HG02623 (cell line): Measurements from ENCODE around the gene POU6F2.
"Not testable (repeated sequence)": the region's sequence is repeated elsewhere in the genome, so short reads cannot be mapped to it uniquely, and the experiment has no call there.

Source experiments
- ATAC-seq: cut with Tn5 transposase; IDR thresholded peaks from one replicate; pipeline ENCODE4 v1.9.1; 2021; ENCODE audit warnings: moderate library complexity; ENCODE audit not compliant: unreplicated experiment

Gene POU6F2

GRCh38 chr7:39341083-39341482 is 363.4 kb downstream of the POU6F2 start:
- no peak for ATAC-seq

GRCh38 chr7:39342763-39343162 is 365.1 kb downstream of the POU6F2 start:
- no peak for ATAC-seq

- no peak for ATAC-seq
These were observed 371.9 kb downstream of the POU6F2 start for GRCh38 chr7:39349452-39350123.

- ATAC-seq: no peak
These were observed 376.1 kb downstream of the POU6F2 start for GRCh38 chr7:39353615-39354376.

GRCh38 chr7:39355664-39356063 is 378.0 kb downstream of the POU6F2 start:
- ATAC-seq: no peak

DNA sequence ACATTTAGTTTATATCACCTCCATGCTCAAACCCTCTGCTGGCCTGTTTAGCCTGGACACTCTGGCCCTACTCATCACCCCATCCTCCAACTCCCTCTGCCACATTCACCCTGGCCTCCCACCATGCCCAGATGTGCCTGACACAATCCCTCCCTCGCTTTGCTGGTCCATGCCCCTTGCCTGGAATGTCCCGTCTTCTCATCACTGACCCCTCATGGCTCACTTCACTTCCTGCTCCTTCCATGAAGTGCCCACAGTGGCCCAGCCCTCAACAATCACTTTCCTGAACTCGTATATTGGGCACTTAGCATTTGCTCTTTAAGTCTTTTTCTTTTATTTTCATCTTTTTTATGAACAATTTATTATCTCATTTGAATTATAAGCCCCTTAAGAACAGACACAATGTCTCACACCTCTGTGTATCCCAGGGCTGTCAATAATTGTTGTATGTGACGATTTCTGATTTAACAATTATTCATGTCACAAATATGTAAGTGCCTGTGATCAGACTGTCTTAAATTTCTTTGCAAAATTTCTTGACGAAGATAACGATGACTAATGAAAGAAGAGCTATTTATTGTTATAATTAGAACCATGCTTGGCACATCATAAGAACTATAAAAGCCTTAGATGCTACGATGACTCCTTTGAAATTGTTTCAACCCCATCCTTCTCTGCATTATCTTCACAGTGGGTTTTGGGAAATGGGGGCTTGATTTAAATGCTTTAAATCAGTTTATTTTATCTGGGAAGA is 378.6 kb downstream of the POU6F2 start:
- no peak for ATAC-seq

GRCh38 chr7:39357648-39358047 is 379.9 kb downstream of the POU6F2 start:
- ATAC-seq: no peak

- ATAC-seq: no peak
These were observed 382.3 kb downstream of the POU6F2 start for GRCh38 chr7:39360038-39360437.

DNA sequence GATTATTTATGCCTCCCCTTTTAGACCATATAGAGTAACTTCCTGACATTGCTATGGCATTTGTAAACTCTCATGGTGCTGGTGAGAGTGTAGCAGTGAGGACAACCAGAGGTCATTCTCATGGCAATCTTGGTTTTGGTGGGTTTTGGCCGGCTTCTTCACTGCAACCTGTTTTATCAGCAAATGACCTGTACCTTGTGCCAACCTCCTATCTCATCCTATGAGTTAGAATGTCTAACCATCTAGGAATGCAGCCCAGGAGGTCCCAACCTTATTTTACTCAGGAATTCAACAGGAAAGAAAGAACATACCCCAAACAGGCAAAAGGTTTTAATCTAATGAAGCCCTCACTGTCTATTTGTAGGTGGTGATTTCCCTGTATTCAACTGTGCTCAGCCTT is 383.1 kb downstream of the POU6F2 start:
- no peak for ATAC-seq

DNA sequence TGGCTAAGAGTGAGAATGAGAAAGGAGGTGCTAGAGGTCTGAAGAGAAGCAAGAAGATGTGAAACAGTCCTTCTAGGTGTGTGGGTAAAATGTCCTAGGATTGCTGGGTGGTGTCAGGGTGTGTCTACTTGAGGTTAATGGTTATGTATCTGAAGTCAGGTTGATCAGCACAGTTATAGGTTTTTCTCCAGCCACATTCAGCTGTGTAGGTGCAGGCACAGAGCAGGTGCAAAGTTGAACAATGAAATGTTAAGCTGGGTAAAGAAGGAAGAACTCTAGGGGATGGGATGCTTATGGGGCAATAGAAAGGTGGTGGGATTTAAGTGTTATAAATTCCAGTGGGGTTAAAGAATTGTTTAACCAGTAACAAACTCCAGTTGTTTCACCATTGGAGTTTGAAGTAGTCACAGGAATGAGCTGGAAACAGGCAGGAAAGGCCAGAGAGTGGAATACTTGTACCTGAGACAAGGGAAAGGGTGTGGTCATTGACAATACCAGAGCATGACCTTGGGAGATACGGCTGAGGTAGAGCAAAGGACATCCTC is 388.1 kb downstream of the POU6F2 start:
- ATAC-seq: no peak

- no peak for ATAC-seq
These were observed 389.7 kb downstream of the POU6F2 start for GRCh38 chr7:39367451-39367850.

DNA sequence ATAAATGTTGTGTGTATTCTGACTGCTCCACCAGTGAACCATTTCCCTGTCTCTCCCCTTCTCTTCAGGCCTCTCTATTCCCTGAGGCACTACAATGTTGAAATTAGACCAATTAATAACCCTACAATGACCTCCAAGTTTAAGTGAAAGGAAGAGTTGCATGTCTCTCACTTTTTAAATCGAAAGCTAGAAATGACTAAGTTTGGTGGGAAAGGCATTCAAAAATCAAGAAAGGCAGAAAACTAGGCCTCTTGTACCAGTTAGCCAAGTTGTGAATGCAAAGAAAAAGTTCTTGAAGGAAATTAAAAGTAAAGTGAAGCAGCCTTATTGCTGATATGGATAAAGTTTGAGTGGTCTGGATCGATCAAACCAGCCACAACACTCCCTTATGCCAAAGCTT is 390.2 kb downstream of the POU6F2 start:
- ATAC-seq: no peak

- ATAC-seq: no peak
These were observed 394.7 kb downstream of the POU6F2 start for GRCh38 chr7:39372383-39372782.

DNA sequence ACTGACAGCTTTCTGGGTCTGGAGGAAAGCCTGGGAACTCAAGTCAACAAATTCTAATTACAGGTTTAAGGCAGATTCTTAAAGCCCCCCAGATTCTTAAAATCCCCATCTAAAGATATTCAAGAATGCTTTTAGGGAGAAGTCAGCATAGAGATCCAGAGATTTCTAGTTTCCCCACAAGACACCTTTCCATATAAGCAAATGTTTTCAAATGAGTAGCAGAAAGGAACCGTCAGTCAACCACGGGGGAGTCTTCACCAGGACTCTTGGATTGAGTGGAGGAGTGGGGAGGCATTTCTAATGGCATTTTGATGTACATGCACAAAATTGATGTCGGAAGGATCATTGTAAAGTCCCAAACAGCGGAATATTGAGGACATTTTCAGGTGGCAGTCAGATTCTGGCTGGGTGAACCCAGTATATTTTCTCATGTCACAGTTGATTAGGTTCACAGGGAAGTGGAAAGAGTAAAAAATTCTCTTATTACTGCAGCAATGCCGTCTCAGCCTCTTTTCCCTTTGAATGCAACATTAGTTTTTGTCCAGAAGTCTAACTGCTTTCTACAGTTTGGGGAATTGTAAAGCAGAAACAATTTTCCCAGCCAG is 396.8 kb downstream of the POU6F2 start:
- no peak for ATAC-seq

DNA sequence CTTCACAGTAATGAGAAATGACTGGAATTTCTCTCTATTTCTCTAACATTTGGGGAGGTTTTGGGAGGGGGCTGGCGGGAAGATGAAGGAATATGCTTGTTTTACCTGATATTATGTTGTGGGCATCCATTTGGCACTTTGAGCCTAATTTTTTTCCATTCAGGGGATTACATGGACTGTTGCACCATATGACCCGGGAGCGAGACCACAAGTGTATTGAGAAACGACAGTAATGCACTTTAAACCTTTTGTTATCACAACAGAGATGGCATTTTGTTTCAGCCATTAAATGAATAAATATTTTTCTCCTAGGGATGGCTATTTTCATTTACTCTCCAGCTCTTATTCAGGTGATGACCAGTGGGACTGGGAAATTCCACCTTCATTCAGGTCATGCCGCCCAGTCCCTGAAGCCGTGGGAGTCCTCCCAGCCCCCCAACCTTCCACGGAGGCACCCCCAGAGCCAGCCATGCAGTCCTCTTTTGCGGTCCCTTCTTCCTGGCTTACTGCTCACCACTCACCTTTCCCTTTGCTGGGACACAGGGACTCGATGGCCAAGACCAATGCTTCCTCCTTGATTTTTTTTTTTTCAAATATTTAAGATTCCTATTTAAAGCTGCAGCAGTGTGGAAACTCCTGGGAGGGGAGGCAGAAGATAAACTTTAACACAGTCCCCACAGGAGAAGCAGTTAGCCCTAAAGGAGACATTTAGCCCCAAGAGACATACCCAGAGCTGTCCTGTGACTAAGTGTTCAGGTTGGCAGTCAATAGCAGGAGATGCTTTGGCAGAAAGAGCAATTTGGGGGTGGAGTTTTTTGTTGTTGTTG is 397.6 kb downstream of the POU6F2 start:
- no peak for ATAC-seq

- no peak for ATAC-seq
These were observed 398.1 kb downstream of the POU6F2 start for GRCh38 chr7:39375874-39376190.

GRCh38 chr7:39376881-39377280 is 399.2 kb downstream of the POU6F2 start:
- ATAC-seq: not testable (repeated sequence)

GRCh38 chr7:39379416-39379815 is 401.7 kb downstream of the POU6F2 start:
- ATAC-seq: no peak

GRCh38 chr7:39383136-39383535 is 405.4 kb downstream of the POU6F2 start:
- no peak for ATAC-seq

- ATAC-seq: no peak
These were observed 406.7 kb downstream of the POU6F2 start for GRCh38 chr7:39384386-39384785.
